ENCODE results near the gene ABCF3. TPM values are rescaled to one million over a fixed set of nuclear protein-coding genes. Genes with fewer than 3 reads are reported as not detected.

Gene ABCF3
- total RNA-seq = 55.2 and 81.5 TPM in 2 replicates

GRCh38 chr3:184186184-184186901, at the start of gene ABCF3:
Gene ABCF3, plus strand, starts transcription at chr3:184186199. Its CDS starts 9 bp downstream, at chr3:184186208.

GRCh38 chr3:184154885-184155643, 30.9 kb upstream of the ABCF3 start, which contains the start of gene DVL3:
Gene DVL3, plus strand, starts transcription at chr3:184155377. Its CDS starts 259 bp downstream, at chr3:184155636.

GRCh38 chr3:184174646-184175492, 11.1 kb upstream of the ABCF3 start, which contains the start of gene AP2M1:
Gene AP2M1, plus strand, starts transcription at chr3:184174855. Its CDS starts 2,139 bp downstream, at chr3:184176994.

GRCh38 chr3:184229394-184230080, 43.5 kb downstream of the ABCF3 start, which contains the start of gene VWA5B2:
Gene VWA5B2, plus strand, starts transcription at chr3:184229585. Its CDS starts 944 bp downstream, at chr3:184230529.

Other genes with a start within 250 kb of the ABCF3 start
- 14.4 and 25.4 TPM in 2 replicates for gene ABCC5, start 168.3 kb upstream of the ABCF3 start, total RNA-seq
- gene HTR3D, start 154.5 kb upstream of the ABCF3 start, total RNA-seq = not detected in 2 replicates
- not detected in 2 replicates for gene HTR3C, start 133.2 kb upstream of the ABCF3 start, total RNA-seq
- gene HTR3E, start 89.1 kb upstream of the ABCF3 start, total RNA-seq = not detected in 2 replicates
- 29.3 and 39.1 TPM in 2 replicates for gene EIF2B5, start 50.8 kb upstream of the ABCF3 start, total RNA-seq
- 35.2 and 37.0 TPM in 2 replicates for gene DVL3, start 30.8 kb upstream of the ABCF3 start, total RNA-seq
- 384 and 533 TPM in 2 replicates for gene AP2M1, start 11.3 kb upstream of the ABCF3 start, total RNA-seq
- gene VWA5B2, start 43.4 kb downstream of the ABCF3 start, total RNA-seq = not detected in 2 replicates
- gene ALG3, start 62.8 kb downstream of the ABCF3 start, total RNA-seq = 39.1 and 39.5 TPM in 2 replicates
- 3.4 and 6.9 TPM in 2 replicates for gene EEF1AKMT4, start 63.5 kb downstream of the ABCF3 start, total RNA-seq
- gene CAMK2N2, start 75.4 kb downstream of the ABCF3 start, total RNA-seq = not detected in 2 replicates
- not detected in 2 replicates for gene ECE2, start 89.8 kb downstream of the ABCF3 start, total RNA-seq
- gene PSMD2, start 113.0 kb downstream of the ABCF3 start, total RNA-seq = 485 and 1,347 TPM in 2 replicates
- 179 and 389 TPM in 2 replicates for gene EIF4G1, start 128.4 kb downstream of the ABCF3 start, total RNA-seq
- 22.0 and 24.5 TPM in 2 replicates for gene FAM131A, start 151.4 kb downstream of the ABCF3 start, total RNA-seq
- 1.7 and 3.3 TPM in 2 replicates for gene CLCN2, start 175.4 kb downstream of the ABCF3 start, total RNA-seq
- 102 and 146 TPM in 2 replicates for gene POLR2H, start 175.5 kb downstream of the ABCF3 start, total RNA-seq
- gene THPO, start 192.0 kb downstream of the ABCF3 start, total RNA-seq = under 0.01 and 0.28 TPM in 2 replicates
- gene CHRD, start 193.9 kb downstream of the ABCF3 start, total RNA-seq = 0.96 and 3.1 TPM in 2 replicates

All from regular cardiac myocyte (primary cell).